OCI-LY3 (cell line): Measurements from ENCODE around the gene ALOX15.

ENCODE experiments used
- CTCF ChIP-seq: fragments of 200-600, 300-600 bp; sonication (generic); IDR thresholded peaks from 2 replicates; pipeline ENCODE4 v1.5.1; 2014; ENCODE audit warnings: antibody characterized with exemption, low read length, low read depth
- EZH2phosphoT487 ChIP-seq: fragments of 200-600 bp; shearing (Covaris generic); IDR thresholded peaks from 2 replicates; pipeline ENCODE4 v1.6.1; 2018; ENCODE audit warnings: antibody characterized with exemption, mixed run types, low read depth

- TF ChIP-seq CTCF = no peak
- TF ChIP-seq EZH2phosphoT487 = no peak
Measured at GRCh38 chr17:4587195-4587594, 54.3 kb downstream of the ALOX15 start.
